Prostate gland (tissue), 2 donors: Measurements from ENCODE around the gene KLHL29. TPM values are rescaled to one million over a fixed set of nuclear protein-coding genes. Genes with fewer than 3 reads are reported as not detected.
A peak's percentile ranks its signal among the peaks of the same experiment; 100 is the strongest.

Experiments
- DNase-seq: peaks from one replicate; pipeline ENCODE4 v3.0.0-alpha.2; 2019; ENCODE audit warnings: low spot score
- H3K27ac ChIP-seq, 2 donors: fragments of 200-600 bp; sonication (generic); 2 replicates each; pipeline ENCODE4 v1.5.1; 2017 to 2019
- H3K27me3 ChIP-seq: fragments of 200-600 bp; sonication (generic); replicated peaks from 2 replicates; pipeline ENCODE4 v1.5.1; 2019; ENCODE audit not compliant: insufficient read depth
- H3K36me3 ChIP-seq, 2 donors: fragments of 200-600 bp; sonication (generic); 1 replicate in 1 of 2; 2 replicates in 1 of 2; pipeline versions ENCODE4 v1.5.1 to v1.8.1; 2017 to 2019
- H3K4me1 ChIP-seq: fragments of 200-600 bp; sonication (generic); replicated peaks from 2 replicates; pipeline ENCODE4 v1.5.1; 2019
- H3K4me3 ChIP-seq, 2 donors: fragments of 200-600 bp; sonication (generic); 2 replicates each; pipeline ENCODE4 v1.5.1; 2017 to 2019
- H3K9me3 ChIP-seq: fragments of 200-600 bp; sonication (generic); 2 replicates; pipeline ENCODE4 v1.5.1; 2017
- POLR2A ChIP-seq: fragments of 450-650 bp; IDR thresholded peaks from one replicate; pipeline ENCODE4 v1.6.1; 2016; ENCODE audit warnings: antibody characterized with exemption, mild to moderate bottlenecking
- POLR2AphosphoS5 ChIP-seq: sonication (generic); formaldehyde crosslinking; IDR thresholded peaks from one replicate; pipeline ENCODE4 v1.6.1; 2017; ENCODE audit warnings: antibody characterized with exemption
- WGBS: methylation state at CpG from one replicate; pipeline ENCODE4 v1.1.5; 2018; 5-methylcytosine and 5-hydroxymethylcytosine counted together
- intact Hi-C: fragments of 100-400 bp; cut with DNase I; formaldehyde crosslinking; loops from one replicate; pipeline ENCODE4 v1.14.2; 2022
- total RNA-seq, 2 donors: library from RNA; depleted of rRNA; stranded (reverse); fragments of >200 nt; gene quantifications; one replicate each; pipeline ENCODE4 v1.1.0, GENCODE V29; 2016
- TF ChIP-seq, protein P1 (sequence below), 4 experiments: fragments of 200-600 bp in 2 of 4; fragments of 450-650 bp in 2 of 4; sonication (generic) in 2 of 4; IDR thresholded peaks; 1 replicate in 3 of 4; 2 replicates in 1 of 4; pipeline ENCODE4 v1.5.1; 2016 to 2019; ENCODE audit warnings: antibody characterized with exemption in 4 of 4, mild to moderate bottlenecking in 2 of 4, moderate library complexity in 2 of 4

Gene KLHL29
- total RNA-seq, 2 donors from 2014 or later: 23.3 to 24.8 TPM

DNA sequence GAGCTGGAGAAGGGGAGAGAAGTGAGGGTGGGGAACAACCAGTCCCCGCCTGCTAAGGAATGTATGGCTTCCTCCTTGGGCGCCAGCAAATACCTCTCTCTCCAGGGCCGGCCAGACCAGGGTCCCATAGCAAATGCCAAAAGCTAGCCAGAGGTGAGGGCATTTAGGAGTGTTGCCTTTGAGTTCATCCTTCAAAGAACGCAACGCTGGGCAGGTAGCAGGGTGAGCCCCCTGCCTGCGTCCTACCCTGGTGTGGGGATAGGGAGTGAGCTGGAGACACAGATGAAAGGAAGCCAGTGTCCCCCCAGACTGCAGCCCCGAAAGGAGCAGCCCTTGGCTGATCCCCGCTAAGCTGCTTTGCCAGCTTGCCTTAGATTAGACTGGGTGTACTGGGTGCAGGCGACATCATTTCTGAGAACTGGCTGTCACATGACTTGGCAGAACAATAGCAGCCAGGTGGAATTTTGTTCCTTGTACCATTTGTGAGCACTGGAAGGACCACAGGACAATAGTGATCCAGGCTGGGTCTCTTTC, 40.4 kb downstream of the KLHL29 start:
- Histone ChIP-seq H3K4me3 (no peak overlapping the region), H3K9me3 (no peaks in the 10 kb centered on the region), H3K4me1 (no peaks in the 10 kb centered on the region), H3K36me3 (no peaks in the 10 kb centered on the region), H3K27me3 (no peaks in the 10 kb centered on the region), H3K27ac (peak overlapping the region; percentile 36 to 38)
- WGBS: 74% methylated on average over 9 of the region's 9 CpGs
- intact Hi-C loops: no loop called here
- DNase-seq: no peak
- TF ChIP-seq, protein P1, sequence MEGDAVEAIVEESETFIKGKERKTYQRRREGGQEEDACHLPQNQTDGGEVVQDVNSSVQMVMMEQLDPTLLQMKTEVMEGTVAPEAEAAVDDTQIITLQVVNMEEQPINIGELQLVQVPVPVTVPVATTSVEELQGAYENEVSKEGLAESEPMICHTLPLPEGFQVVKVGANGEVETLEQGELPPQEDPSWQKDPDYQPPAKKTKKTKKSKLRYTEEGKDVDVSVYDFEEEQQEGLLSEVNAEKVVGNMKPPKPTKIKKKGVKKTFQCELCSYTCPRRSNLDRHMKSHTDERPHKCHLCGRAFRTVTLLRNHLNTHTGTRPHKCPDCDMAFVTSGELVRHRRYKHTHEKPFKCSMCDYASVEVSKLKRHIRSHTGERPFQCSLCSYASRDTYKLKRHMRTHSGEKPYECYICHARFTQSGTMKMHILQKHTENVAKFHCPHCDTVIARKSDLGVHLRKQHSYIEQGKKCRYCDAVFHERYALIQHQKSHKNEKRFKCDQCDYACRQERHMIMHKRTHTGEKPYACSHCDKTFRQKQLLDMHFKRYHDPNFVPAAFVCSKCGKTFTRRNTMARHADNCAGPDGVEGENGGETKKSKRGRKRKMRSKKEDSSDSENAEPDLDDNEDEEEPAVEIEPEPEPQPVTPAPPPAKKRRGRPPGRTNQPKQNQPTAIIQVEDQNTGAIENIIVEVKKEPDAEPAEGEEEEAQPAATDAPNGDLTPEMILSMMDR (IDR thresholded peaks at IDR 0.05): no peak
- no peak for TF ChIP-seq POLR2AphosphoS5
- TF ChIP-seq POLR2A: no peak

GRCh38 chr2:23425885-23426262, 40.9 kb downstream of the KLHL29 start:
- DNase-seq: no peak
- intact Hi-C loops: no loop called here
- Histone ChIP-seq H3K4me1 (no peaks in the 10 kb centered on the region), H3K9me3 (no peaks in the 10 kb centered on the region), H3K4me3 (no peak overlapping the region), H3K27me3 (no peaks in the 10 kb centered on the region), H3K27ac (peak overlapping the region; percentile 36 to 38), H3K36me3 (no peaks in the 10 kb centered on the region)
- 96% methylated on average over 3 of the region's 3 CpGs for WGBS
- TF ChIP-seq POLR2A (no peak), POLR2AphosphoS5 (no peak)
- TF ChIP-seq, protein P1 (IDR thresholded peaks at IDR 0.05): no peak

GRCh38 chr2:23426263-23426905, 41.4 kb downstream of the KLHL29 start:
- Histone ChIP-seq H3K27me3 (no peaks in the 10 kb centered on the region), H3K27ac (peak overlapping the region; percentile 36 to 38), H3K36me3 (no peaks in the 10 kb centered on the region), H3K4me1 (no peaks in the 10 kb centered on the region), H3K4me3 (no peak overlapping the region), H3K9me3 (no peaks in the 10 kb centered on the region)
- TF ChIP-seq, protein P1 (IDR thresholded peaks at IDR 0.05): no peak
- peak; percentile 42 for TF ChIP-seq POLR2AphosphoS5
- no peak for DNase-seq
- intact Hi-C loops: no loop called here
- 53% methylated on average over 12 of the region's 12 CpGs for WGBS

DNA sequence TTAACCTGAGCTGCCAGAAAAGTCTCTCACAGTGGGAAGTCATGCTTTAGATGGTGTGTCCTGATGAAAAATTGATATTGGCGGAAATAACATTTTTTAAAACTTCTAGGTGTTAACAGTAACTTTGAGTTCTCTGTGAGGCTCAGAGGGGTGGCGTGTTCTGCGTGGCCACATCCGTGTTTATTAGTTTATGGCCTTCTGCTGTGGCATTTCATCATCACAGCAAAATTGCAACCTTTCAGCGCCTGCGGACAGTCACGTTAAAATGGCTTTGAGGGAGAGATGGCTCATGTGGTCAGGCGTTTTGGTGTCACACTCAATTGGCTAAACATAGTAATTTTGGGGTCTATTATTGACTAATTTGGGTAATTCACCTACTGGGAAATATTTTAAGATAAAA, 42.4 kb downstream of the KLHL29 start:
- Histone ChIP-seq H3K27me3 (no peaks in the 10 kb centered on the region), H3K36me3 (no peaks in the 10 kb centered on the region), H3K4me1 (no peaks in the 10 kb centered on the region), H3K9me3 (no peaks in the 10 kb centered on the region), H3K27ac (no peak overlapping the region), H3K4me3 (no peak overlapping the region)
- no peak for DNase-seq
- intact Hi-C loops: no loop called here
- 93% methylated on average over 8 of the region's 8 CpGs for WGBS
- TF ChIP-seq POLR2A (no peak), POLR2AphosphoS5 (no peak)
- TF ChIP-seq, protein P1 (IDR thresholded peaks at IDR 0.05): no peak

- Histone ChIP-seq H3K27me3 (no peaks in the 10 kb centered on the region), H3K27ac (no peak overlapping the region), H3K4me3 (no peak overlapping the region), H3K36me3 (no peaks in the 10 kb centered on the region), H3K4me1 (no peaks in the 10 kb centered on the region), H3K9me3 (no peaks in the 10 kb centered on the region)
- intact Hi-C loops: no loop called here
- no peak for TF ChIP-seq POLR2AphosphoS5
- TF ChIP-seq, protein P1 (IDR thresholded peaks at IDR 0.05): no peak
- no peak for TF ChIP-seq POLR2A
- WGBS: 93% methylated on average over 12 of the region's 12 CpGs
- no peak for DNase-seq
Observed at GRCh38 chr2:23427976-23428375, 43.0 kb downstream of the KLHL29 start.
